HG02870 (cell line): Measurements from ENCODE around the gene BBS1.
"Not testable (repeated sequence)": the region's sequence is repeated elsewhere in the genome, so short reads cannot be mapped to it uniquely, and the experiment has no call there.

Experiments used
- ATAC-seq: cut with Tn5 transposase; IDR thresholded peaks from one replicate; pipeline ENCODE4 v1.9.1; 2021; ENCODE audit warnings: mild to moderate bottlenecking, moderate library complexity; ENCODE audit not compliant: unreplicated experiment

BBS1 gene

DNA sequence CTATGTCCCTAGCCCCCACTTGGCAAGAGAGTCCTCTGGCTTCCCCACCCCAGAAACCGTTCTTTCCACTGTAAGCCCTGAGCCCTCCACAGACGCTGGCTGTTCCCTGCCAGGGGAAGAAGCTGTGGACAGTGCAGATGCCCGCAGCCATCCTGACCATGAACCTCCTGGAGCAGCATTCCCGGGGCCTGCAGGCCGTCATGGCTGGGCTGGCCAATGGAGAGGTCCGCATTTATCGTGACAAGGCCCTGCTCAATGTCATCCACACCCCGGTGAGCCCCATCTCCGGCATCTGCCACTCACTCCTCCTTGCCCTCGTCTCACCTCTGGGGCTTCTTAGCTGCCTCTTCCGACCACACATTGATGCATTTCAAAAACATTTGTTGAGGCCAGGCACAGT, 13.2 kb downstream of the BBS1 start:
- ATAC-seq = no peak

DNA sequence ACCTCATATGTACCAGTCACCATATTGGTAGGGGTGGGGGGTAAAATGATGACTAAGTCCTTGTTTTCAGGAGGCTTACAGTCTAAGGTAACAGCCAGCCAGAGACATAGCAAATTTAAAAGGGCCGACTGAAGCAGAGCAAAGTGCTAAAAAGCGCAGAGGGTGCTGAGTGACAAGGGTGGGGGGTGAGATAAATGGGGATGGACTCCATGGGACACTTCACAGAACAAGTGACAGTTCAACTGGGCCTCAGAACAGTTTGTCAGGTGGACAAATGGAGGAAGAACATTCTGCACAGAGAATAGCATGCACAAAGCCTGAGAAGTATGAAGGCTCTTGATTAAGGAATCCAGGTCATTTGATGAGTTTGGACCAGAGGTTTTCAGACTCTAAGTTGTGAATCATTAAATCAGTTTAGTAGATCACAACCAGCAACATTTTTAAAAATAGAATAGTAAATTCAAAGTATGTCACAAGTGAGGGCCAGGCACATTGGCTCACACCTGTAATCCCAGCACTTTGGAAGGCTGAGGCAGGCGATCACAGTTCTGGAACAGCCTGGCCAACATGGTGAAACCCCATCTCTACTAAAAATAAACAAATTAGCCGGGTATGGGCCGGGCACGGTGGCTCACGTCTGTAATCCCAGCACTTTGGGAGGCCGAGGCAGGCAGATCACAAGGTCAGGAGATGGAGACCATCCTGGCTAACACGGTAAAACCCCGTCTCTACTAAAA, 14.0 kb downstream of the BBS1 start:
- no peak for ATAC-seq

DNA sequence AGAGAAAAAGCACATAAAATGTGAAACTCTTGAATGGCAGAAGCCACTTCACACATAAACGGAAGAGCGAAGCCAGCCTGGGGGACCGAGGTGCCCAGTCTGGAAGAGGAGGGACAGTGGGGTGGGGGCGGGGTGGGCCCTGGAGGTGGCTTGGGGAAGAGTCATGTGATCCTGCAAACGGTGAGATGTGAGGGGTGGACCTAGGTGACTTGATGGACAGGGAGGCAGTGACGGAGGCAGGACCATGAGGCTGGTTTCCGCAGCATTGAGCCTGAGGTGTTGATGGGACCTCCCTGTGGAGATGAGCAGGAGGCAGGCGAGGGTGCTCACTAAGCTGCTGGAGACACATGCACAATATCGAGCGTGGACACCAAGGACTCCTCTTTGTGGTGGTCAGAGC, 18.6 kb downstream of the BBS1 start:
- no peak for ATAC-seq

DNA sequence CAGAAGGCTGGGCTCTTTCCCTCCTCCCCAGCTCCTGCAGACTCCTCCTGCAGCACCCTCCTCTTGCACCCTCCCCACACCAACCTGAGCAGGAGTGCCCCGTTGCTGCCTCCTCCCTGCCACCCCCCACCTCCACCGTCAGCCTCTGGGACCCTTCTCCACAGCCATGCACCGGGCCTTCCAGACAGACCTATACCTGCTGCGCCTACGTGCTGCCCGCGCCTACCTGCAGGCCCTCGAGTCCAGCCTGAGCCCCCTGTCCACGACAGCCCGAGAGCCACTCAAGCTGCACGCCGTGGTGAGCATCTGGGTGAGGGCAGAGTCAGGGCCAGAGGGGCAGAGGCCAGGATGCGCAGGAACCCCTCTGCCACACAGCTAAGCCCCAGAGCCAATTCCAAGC, 19.2 kb downstream of the BBS1 start:
- no peak for ATAC-seq

GRCh38 chr11:66530927-66531709, 20.7 kb downstream of the BBS1 start:
- ATAC-seq = no peak

- ATAC-seq = no peak
These were observed 21.4 kb downstream of the BBS1 start for GRCh38 chr11:66531841-66532240.

DNA sequence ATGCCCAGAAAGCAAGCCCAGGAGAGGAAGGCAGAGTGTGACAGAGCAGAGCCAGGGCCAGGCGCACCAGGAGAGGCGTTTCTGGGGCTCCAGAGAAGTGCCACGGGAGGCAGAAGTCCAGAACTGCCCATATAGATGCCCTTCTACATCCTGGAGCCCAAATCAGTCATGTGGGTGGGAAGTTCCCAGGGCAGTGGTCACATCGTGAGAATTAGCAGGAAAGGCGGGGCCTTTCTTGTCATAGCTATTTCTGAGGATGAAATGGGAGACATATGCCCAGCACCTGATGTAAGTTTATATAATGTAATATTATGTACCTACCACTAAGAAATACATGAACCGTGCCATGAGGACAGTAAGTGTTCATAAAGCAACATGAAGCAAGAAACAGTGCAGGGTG, 22.3 kb downstream of the BBS1 start:
- ATAC-seq = no peak

DNA sequence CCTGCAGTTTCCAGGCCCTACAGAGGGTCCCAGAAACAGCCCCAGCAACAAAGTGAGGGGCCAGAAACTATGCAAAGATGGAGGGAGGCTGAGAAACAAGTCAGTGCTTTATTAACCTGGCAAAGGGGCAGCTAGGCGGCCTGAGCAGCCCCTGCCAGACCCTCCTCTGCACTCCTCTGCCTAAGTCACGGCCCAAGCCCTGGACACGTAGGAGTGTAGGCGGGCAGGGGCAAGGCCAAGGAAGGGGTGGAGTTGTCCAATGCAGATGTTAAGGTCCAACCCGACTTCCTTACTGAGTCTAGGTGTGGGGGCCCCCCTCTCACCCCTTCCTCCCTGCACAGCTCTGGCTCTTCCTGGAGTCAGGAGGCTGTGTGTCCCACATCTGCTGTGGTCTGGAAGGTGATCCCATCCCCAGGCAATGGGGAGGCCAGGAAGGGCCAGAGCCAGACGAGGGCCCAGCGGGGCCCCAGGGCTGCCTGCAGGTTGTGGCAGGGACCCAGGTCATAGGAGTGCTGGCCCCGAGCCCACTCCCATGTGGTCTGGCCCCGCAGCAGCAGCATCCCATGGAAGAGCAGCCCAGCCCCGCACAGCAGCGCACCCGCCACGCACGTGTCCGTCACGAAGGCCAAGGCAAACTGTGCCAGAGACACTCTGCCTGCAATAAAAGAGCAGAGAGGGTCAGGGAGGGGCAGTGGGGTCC, 28.9 kb downstream of the BBS1 start:
- ATAC-seq = no peak

- no peak for ATAC-seq
These were observed 29.4 kb downstream of the BBS1 start for GRCh38 chr11:66539870-66540213.

- not testable (repeated sequence) for ATAC-seq
These were observed 30.2 kb downstream of the BBS1 start for GRCh38 chr11:66540598-66540997.

DNA sequence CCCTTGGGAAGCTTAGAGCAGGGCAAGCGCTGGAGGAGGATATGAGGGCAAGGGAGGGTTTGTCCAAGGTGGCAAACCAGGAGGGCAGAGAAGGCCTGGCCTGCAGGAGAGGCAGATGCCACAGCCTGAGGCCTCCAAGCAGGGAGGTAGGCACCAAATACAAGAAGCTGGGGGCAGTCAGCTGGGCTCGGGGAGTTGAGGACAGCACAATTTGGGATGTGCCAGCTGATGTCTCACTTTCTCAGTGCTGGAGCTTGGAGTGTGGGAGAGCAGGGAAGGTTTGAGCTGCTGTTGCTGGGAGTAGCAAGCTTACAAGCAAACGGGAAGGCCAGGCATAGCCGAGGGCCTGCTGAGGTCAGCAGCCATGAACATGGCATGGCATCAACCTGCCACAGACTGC, 31.5 kb downstream of the BBS1 start:
- ATAC-seq = no peak

DNA sequence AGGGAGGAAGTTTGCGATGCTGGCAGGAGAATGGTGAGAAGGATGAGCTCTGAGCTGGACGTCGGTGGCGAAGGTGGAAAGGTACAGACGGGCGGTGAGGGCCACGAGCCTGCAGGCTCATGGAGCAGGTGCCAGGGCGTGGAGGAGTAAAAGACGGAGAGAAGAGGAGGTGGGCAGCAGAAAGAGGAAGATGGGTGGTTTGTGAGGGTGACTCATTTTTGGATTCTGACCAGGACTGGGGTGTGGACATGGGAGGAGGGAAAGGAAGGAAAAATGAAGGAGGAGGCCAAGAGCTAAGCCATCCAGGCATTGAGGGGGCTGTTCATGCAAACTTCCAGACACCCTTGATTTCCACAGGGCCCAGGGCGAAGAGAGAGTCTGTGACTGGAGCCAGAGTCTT, 31.9 kb downstream of the BBS1 start:
- ATAC-seq = no peak

GRCh38 chr11:66543263-66544107, 33.0 kb downstream of the BBS1 start:
- no peak for ATAC-seq

DNA sequence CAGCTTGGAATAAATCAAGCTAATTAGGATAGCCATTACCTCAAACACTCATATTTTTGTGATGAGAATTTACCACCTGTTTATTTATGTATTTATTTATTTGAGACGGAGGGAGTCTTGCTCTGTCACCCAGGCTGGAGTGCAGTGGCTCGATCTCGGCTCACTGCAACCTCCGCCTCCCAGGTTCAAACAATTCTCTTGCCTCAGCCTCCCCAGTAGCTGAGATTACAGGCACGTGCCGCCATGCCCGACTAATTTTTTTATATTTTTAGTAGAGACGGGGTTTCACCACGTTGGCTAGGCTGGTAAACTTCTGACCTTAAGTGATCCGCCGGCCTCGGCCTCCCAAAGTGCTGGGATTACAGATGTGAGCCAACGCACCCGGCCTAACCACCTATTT, 34.5 kb downstream of the BBS1 start:
- not testable (repeated sequence) for ATAC-seq

DNA sequence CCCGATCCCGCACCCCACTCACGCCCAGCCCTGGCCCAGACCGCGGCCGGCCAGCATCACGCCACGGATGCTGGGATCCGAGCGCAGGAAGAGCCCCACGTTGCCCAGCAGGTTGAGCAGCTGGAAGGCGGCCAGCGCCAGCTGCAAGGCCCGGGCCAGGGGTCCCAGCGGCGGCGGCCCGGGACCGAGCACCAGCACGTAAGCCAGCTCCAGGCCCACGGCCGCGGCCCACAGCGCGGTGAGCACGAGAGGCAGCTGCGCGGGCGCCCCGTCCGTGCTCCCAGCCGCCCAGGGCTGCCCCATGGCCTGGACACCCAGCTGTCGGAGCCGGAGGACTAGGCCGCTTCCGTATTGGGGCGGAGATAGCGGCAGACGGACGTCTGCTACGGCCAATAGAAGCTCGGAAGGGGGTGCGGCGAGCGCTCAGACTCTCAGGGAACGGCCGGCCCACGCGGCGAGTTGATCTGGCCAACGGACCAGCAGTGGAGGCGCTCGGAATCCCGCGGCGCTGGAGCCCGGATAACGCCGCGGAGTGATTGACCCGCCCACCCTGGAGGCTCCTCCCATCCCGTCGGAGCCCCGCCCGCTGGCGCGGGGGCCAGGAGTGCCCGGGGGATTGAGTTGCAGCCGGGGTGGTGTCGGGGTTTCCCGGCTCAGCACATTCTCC, 35.4 kb downstream of the BBS1 start, which contains the start of gene ZDHHC24:
ZDHHC24 (minus strand) TSS at position 348 of the 667 bp plus-strand sequence; CDS start at position 303, 45 bp downstream.
- peak; percentile 86 for ATAC-seq

GRCh38 chr11:66546368-66546965, 36.0 kb downstream of the BBS1 start, which contains the start of gene ACTN3:
ACTN3 (plus strand) TSS chr11:66546903; CDS start chr11:66546938, 35 bp downstream.
- ATAC-seq = no peak

DNA sequence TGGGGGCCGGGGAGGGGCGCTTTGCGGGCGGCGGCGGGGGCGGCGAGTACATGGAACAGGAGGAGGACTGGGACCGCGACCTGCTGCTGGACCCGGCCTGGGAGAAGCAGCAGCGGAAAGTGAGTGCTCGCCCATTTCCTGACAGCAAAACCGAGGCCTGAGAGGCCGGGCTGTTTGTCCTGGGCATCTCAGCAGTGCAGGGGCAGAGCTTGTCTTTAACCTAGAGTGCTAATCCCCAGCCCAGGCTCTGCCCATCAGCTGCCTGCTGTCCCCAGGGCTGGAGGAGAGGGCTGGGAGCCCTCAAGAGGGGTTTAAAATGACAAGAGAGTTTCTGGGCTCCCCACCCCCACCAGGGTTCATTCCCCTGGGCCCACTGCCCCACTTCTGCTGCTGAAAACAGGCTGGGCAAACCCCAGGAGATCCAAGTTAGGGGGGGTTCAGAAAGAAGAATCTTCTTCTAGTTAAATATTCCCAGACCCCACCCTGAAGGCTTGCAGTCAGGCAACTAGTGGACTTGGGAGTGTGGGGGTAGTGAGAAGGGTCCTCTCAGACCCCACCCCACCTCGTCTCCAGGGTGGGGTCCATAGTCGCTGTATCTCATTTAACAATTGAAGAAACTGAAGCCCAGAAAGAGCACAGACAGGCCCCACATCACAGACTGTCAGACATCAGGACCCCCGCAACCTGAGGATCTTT, 36.7 kb downstream of the BBS1 start:
- ATAC-seq = no peak

GRCh38 chr11:66547662-66548009, 37.2 kb downstream of the BBS1 start:
- ATAC-seq = no peak

DNA sequence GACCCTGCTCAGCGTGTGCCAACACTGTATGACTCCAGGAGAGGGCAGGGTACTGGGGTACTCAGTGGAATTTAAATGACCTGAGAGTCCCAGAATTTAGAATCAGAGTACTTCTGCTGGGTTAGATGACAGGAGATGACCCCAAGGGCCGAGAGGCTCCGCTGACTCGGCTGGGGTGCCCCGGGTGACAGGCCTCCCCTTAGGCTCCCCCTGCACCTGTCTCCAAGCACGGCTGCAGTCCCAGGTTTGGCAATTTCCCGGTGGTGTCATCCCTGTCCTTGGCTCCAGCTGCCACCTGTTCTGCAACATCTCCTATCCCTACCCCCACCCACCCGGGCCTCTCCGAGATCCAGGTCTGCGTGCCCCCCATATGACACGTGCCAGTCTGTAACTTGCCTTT, 37.6 kb downstream of the BBS1 start:
- ATAC-seq = no peak
